ENCODE results near the gene HNRNPC.

The HNRNPC gene

DNA sequence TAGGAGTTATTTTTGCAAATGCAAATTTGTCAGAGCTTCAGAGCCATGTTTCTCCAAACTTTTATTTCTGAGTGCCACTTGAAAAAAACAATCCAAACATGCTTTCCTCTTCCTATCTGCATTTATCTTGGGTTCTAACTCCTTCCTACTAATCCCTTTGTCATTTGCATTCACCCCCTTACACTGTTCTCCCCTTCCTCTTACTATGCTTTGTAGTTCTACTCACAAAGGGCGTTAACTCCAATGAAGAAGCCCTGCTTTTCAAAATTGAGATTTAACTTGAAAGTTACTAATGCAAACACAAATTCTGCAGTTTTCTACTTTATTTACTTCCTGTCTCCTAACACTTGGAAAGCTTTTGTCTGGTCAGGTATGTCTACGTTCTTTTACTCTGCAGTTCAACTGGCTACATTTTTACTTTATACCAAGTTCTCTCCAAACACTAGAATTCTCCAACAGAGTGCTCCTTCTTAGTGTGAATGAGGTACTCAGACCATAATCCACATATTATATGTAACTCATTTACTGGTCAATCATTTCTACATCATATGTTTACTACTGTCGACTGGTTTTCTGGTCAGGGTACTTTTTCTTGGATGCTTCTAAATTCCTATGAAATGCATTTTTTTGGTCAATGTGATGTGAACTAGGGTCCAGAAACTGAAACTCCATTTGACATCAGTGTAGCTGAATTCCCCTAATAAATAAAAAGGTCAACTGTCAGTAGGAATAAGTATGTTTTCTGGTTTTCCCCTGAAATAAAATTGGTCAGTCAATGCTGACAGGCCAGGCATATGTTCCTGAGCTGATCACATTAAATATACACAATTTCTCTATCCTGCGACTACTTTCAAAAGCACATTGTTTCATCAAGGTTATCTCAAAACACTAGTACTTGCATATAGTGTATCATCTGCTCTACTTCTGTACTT lies 62.2 kb downstream of the HNRNPC start:
- no peak for DNase-seq
- intact Hi-C loops (cut with DNase I; ENCODE audit: low total_unique reads): loop anchor here (5.0 kb wide), 1 partner anchor 35 kb away; no protein-coding TSS in a partner anchor

GRCh38 chr14:21205678-21206581 lies 63.3 kb downstream of the HNRNPC start:
- H3K27me3 ChIP-seq: no peaks in the 10 kb centered on the region
- no peak overlapping the region for H3K4me3 ChIP-seq
- H3K27ac ChIP-seq: no peak overlapping the region
- H3K36me3 ChIP-seq: peaks cover 42 to 62% (median 46%) of the 10 kb centered on the region in 3 donors
- no peak for TF ChIP-seq CTCF (IDR thresholded peaks at IDR 0.05)
- H3K9me3 ChIP-seq: no peaks in the 10 kb centered on the region
- no peaks in the 10 kb centered on the region for H3K4me1 ChIP-seq
- intact Hi-C loops (cut with DNase I; ENCODE audit: low total_unique reads): loop anchor here (5.0 kb wide), 1 partner anchor 36 kb away; no protein-coding TSS in a partner anchor
- no peak for DNase-seq

More for the DNA sequence above, 62.2 kb downstream of the HNRNPC start:
- H3K27me3 ChIP-seq: no peaks in the 10 kb centered on the region
- no peaks in the 10 kb centered on the region for H3K9me3 ChIP-seq
- no peak overlapping the region for H3K4me3 ChIP-seq
- H3K36me3 ChIP-seq: peaks cover 53 to 67% (median 56%) of the 10 kb centered on the region in 3 donors
- no peak for TF ChIP-seq CTCF (IDR thresholded peaks at IDR 0.05)
- no peak overlapping the region for H3K27ac ChIP-seq
- H3K4me1 ChIP-seq: no peaks in the 10 kb centered on the region

DNA sequence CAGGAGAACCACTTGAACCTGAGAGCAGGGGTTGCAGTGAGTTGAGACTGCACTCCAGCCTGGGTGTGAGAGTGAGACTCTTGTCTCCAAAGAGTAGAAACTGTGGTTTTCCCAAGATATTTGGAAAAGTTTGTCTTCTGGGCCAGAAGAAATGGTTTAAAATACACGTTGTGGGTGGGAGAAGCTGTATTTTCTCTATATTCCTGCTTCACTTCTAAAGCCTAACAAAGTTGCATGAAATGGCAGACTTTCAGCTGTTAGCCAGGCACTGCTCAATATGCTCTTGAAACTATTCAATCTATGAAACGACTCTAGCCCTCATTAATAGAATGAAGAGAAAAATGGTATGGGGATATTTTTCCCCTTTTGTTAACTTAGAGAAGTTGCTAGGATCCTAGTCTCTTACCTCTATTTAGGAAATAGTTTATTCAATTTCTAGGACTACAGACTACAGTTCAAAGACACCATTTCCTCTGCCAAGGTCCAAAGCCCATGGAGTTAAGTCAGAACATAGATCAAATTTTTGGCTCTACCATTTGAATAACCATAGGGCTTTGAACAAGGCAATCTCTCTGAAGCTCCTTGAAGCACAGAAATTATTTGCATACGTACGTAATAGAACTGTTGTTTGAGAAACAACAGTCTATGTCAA lies 64.1 kb downstream of the HNRNPC start:
- Histone ChIP-seq H3K36me3 (peaks cover 41 to 60% (median 43%) of the 10 kb centered on the region in 3 donors), H3K27ac (no peak overlapping the region), H3K4me3 (no peak overlapping the region), H3K9me3 (no peaks in the 10 kb centered on the region), H3K27me3 (no peaks in the 10 kb centered on the region), H3K4me1 (no peaks in the 10 kb centered on the region)
- no peak for TF ChIP-seq CTCF (IDR thresholded peaks at IDR 0.05)
- no peak for DNase-seq
- intact Hi-C loops (cut with DNase I; ENCODE audit: low total_unique reads): loop anchor here (5.0 kb wide), 1 partner anchor 37 kb away; no protein-coding TSS in a partner anchor

- no peaks in the 10 kb centered on the region for H3K4me1 ChIP-seq
- H3K27me3 ChIP-seq: no peaks in the 10 kb centered on the region
- no peak overlapping the region for H3K27ac ChIP-seq
- DNase-seq: no peak
- TF ChIP-seq CTCF (IDR thresholded peaks at IDR 0.05): no peak
- intact Hi-C loops (cut with DNase I; ENCODE audit: low total_unique reads): loop anchor here (5.0 kb wide), 1 partner anchor 38 kb away; no protein-coding TSS in a partner anchor
- H3K36me3 ChIP-seq: peaks cover 35 to 52% (median 36%) of the 10 kb centered on the region in 3 donors
- H3K4me3 ChIP-seq: no peak overlapping the region
- no peaks in the 10 kb centered on the region for H3K9me3 ChIP-seq
Observed at GRCh38 chr14:21204167-21205025, 64.8 kb downstream of the HNRNPC start.
